ENCODE data around the gene PALD1.

Gene PALD1

DNA sequence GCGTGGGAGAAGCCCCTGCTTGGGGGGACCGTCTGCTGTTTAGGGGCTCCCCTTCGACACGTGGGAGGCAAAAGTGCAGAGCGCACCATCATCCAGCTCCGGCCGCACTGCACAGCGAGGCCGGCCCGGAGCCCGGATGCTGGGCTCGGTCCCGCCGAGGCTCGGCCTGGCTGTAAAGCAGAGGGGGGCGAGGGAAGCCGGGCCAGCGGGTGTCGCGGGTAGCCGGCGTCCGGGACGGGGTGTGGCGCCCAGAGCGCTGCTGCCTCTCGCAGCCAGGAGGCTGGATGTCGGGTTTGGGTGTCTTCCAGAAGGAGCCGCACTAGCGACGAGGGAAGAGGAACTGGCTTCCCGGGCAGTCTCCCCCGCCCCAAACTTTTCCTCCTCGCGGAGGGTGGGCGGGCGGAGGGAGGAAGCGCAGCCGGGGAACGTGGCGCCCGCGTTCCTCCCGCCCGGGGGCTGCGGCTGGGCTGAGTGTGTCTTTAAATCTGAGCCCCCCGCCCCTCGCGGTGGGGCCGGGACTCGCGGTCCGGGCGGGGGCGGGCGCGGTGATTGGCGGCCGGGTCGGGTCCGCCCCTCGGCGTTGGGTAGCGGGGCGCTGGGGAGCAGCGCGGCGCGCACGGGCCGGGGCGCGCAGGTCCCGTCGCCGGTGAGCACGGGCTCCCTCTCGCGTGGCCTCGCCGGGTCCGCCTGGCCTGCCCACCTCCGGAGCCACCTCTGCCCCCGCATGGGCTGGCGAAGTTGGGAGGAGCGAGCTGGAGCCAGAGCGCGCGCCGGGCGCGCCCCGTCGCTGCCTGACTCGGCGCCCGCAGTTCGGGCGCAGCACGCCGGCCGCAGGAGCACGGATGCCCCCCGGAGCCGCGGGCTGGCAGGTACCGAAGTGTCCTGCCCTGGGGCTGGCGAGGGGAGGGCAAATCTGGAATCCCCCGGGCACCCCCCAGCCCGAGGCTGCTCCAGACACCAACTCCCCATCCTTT is at the start of gene PALD1:
TSS of gene PALD1 (plus strand) at position 577 of the 974 bp plus-strand sequence. CDS start 47,185 bp downstream, outside the sequence.
- DNase-seq (ENCODE audit: low read depth): no peak

- no peak for DNase-seq (ENCODE audit: low read depth)
These were observed 47.8 kb upstream of the PALD1 start for GRCh38 chr10:70430493-70431445.

DNA sequence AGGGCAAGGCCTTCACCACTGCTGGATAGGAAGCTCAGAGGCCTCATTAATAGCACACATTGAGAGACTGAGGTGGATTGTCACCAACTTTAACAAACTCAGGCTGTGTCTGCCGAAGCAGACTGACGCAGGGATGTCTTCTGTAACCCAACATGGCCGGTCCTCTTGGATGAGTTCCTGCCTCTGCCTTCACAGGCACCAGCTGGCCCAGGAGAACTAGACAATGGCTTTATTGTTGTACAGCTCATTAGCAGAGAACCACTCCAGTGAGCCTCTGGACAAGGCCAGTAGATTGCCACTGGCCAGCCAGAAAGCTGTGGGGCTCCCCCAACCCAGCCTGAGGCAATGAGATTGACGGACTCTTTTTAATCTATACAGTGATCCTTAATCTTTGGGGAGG is 46.5 kb upstream of the PALD1 start:
- DNase-seq (ENCODE audit: low read depth): no peak

GRCh38 chr10:70432561-70433263 is 45.9 kb upstream of the PALD1 start:
- DNase-seq (ENCODE audit: low read depth): no peak

GRCh38 chr10:70433581-70434280 is 44.8 kb upstream of the PALD1 start:
- DNase-seq (ENCODE audit: low read depth): no peak

GRCh38 chr10:70435241-70436085 is 43.1 kb upstream of the PALD1 start:
- DNase-seq (ENCODE audit: low read depth): no peak

DNA sequence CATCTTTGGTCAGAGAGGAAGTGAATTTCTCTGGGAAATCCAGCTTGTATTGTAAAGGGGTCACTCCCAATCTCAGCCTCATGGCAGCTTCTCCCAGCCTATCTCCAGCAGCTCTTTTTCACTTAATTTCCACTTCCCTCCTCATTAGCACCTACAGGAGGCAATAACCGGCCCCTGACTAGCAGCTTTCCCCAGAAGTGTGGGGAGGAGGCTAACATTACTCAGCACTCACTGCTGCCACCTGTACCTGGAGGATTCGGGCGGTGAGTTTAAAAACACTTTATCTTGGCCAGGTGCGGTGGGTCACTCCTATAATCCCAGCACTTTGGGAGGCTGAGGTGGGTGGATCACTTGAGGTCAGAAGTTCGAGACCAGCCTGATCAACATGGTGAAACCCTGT is 40.8 kb upstream of the PALD1 start:
- DNase-seq (ENCODE audit: low read depth): no peak

- no peak for DNase-seq (ENCODE audit: low read depth)
These were observed 38.0 kb upstream of the PALD1 start for GRCh38 chr10:70440296-70441160.

- DNase-seq (ENCODE audit: low read depth): no peak
These were observed 37.2 kb upstream of the PALD1 start, which contains the start of gene NODAL for GRCh38 chr10:70441161-70441894. TSS of gene NODAL (minus strand) at chr10:70441681. CDS start at chr10:70441667, 14 bp downstream.

GRCh38 chr10:70441895-70442309 is 36.7 kb upstream of the PALD1 start:
- no peak for DNase-seq (ENCODE audit: low read depth)

GRCh38 chr10:70442332-70442988 is 36.1 kb upstream of the PALD1 start:
- no peak for DNase-seq (ENCODE audit: low read depth)

GRCh38 chr10:70444744-70445143 is 33.8 kb upstream of the PALD1 start:
- DNase-seq (ENCODE audit: low read depth): no peak

GRCh38 chr10:70445718-70446657 is 32.6 kb upstream of the PALD1 start:
- DNase-seq (ENCODE audit: low read depth): no peak

DNA sequence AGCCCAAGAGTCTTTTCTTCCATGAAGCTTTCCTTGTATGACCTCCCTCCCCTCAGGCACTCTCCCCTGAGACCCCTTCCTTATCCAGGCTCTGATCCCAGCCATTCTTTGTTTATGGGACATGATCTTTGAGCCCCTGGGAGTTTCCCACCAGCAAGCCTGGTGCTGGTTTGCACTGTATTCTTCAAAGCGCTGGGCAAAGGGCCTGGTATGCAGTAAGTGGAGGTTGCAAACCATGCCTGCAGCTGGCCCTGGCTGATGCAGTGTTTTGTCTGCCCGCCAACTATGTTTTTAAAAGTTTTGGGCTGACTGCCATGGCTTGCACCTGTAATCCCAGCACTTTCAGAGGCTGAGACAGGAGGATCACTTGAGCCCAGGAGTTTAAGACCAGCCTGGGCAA is 30.3 kb upstream of the PALD1 start:
- DNase-seq (ENCODE audit: low read depth): no peak

- no peak for DNase-seq (ENCODE audit: low read depth)
These were observed 23.3 kb upstream of the PALD1 start for GRCh38 chr10:70455213-70455630.

- DNase-seq (ENCODE audit: low read depth): no peak
These were observed 22.4 kb upstream of the PALD1 start for GRCh38 chr10:70456164-70456563.

All from HS-27A (cell line).